HG03060 (cell line): ENCODE results near the gene MAN1A2.
"Not testable (repeated sequence)": the region's sequence is repeated elsewhere in the genome, so short reads cannot be mapped to it uniquely, and the experiment has no call there.

ENCODE experiments used
- ATAC-seq: cut with Tn5 transposase; IDR thresholded peaks from one replicate; pipeline ENCODE4 v1.9.1; 2021; ENCODE audit warnings: low read depth, moderate number of reproducible peaks; ENCODE audit not compliant: unreplicated experiment

MAN1A2 gene

DNA sequence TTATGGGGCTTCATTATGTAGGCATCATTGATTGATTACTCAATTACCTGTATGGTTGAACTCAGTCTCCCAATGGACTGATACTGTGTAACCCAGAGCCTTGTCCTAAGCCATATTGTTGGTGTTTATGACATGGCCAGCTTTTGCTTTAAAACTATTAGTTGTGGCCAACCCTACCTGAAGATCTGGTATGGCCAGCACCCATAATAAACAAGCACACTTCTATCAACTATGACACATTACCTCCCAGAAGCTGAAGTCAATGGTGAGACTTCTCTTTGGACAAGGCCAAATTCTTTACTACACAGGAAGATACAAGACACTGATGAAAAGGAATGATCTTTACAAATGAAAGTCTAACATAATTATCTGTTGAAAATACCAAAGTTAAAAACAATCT, 28.8 kb downstream of the MAN1A2 start:
- ATAC-seq, result no peak

DNA sequence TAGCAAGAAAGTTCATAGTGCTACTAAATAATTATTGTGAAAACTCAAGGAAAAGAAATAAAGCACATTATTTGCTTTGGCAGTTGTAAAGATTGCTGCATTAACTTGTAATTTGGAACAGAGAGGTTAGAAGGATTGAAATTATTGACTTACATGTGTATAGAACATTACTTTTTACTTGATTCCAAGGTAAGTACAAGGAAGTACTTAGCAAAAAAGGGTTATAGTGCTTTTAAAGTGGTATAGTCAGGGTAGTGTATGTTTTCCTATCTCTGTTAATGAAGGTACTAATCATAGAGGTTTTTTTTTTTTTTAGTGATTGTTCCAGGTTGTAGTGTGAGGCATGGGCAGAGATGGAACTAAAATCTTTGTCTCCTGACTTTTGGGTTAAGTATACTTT, 29.4 kb downstream of the MAN1A2 start:
- ATAC-seq, result no peak

DNA sequence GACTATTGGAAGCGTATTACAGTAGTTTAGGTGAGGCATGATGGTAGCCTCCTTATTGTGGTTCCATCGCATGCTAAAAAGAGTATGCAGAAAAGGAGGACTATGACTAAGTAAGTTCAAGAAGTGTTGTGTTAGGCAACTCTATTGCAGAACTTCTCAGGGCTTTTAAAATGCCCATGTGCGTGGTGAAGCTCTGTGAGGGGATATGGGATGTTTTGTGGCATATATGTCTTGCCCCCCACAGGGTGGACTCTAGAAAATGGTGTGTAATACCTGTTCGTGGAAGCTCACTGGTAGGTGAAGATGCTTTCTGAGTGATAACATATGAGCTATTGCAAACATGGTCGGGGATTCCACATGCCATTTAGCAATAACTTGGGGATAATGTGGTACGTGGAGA, 31.7 kb downstream of the MAN1A2 start:
- ATAC-seq, result no peak

DNA sequence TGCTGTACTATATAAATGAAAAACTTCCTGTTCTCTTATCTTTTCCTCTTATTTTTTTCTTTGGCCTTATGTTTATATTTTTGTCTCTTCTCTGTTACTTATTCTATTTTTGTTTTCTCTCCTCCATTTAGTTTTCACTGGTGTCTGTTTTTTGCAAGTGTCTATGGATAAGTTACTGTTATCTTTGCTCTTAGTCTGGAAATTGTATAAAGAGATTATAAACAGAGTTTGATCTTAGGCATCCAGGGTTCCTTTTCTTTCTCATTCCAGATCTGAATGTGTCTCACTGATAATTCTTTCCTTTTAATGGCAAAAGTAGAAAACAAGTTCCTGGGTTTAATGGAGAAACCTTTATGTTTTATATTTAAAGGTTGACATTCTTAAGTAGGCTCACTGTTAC, 34.5 kb downstream of the MAN1A2 start:
- no peak for ATAC-seq

DNA sequence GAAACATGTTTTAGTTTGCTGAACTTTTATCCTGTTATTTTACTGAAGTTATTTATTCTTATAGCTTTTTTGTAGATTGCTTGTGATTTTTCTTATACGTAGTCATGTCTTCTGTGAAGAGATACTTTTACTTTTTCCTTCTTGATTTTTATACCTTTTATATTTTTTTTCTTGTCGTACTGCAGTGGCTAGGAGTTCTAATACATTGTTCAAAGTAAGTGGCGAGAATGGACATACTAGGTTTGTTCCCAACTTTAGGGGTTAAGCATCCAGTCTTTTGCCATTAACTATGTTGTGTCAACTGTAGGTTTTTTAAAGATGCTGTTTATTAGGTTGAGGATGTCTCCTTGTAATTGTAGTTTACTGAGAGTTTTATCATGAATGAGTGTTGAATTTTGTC, 36.3 kb downstream of the MAN1A2 start:
- no peak for ATAC-seq

DNA sequence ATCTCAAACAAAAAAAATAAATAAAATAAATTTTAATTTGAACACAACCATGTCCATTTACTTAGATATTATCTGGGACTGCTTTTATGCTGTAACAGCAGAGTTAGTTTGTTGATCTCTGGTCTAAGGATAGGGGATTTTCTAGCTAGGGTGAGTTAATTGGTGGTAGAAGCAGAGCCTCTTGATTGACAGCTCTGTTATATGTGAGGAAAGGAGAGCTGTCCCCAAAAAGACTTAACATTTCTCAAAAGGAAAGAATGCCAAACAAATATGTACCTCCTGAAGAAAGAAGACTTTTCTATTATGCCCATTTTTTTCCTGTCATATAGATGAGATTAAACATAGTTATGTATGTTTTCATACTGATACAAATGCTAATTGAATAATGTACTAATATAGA, 37.8 kb downstream of the MAN1A2 start:
- ATAC-seq, result no peak

DNA sequence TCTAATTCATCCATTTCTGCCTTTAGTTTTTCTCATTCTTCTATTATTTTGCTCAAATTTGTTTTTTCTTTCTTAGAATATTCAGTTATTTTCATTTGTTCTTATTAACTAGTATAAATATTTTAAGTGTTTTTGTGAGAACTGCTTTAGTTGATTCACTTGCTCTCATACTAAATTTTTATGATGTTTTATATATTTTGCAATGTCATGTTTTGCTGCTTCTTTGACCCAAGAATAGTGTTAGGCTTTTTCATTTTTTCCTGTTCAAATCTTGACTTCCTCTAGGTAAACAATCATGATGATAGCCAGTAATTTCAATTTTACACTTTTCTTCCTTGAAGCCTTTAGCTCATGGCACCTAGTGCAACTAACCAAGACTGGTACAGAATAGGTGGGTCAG, 45.2 kb downstream of the MAN1A2 start:
- ATAC-seq, result no peak

DNA sequence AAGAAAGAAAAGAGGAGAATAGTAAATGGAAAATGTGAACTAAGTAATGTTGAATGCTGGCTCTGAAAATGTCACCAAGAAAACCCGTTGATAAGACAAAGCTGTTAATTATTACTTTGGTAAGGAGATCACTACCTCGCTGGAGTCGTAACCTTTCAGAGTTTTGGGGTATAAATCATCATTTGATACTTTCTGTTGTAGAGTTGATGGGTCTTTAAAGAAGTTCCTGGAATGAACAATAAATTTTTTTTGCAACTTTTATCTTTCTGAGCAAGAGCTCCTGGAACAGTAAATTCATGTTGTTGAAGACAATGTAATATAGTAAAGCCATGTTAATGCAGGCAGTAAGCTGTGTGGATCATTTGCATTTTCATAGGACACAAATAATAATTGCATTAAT, 46.2 kb downstream of the MAN1A2 start:
- ATAC-seq, result no peak

DNA sequence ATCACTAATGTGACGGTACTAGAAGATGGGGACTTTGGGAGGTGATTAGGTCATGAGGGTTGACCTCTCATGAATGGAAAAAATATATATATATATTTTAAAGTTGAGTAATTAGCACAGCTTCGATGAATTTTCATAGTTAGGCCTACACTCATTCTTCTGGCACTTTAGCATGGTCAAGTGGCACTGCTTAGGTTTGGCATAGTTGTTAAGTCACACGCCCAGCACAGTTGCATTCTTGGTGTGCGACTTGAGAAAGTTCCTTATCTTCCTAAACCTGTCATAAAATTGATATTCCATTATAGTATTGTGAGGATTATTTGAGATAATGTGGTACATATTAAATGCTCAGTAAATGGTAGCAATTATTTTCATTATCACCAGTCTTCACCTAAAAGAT, 47.7 kb downstream of the MAN1A2 start:
- no peak for ATAC-seq

DNA sequence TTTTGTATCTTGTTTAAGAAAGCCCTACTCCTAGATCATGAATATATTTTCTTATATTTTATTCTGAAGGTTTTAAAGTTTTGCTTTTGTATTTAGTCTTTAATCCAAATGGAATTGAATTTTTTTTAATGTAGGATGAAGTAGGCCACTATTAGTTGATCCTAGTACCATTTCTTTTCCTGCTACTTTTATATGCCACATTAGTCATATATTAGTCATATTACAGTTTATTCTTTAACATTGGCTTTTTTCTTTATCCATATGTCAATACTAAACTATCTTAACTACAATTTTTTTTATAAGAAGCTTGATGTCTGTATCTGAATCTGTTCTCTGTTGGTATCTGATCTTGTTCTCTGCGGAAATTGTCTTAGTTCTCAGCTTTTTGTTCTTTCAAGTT, 48.8 kb downstream of the MAN1A2 start:
- ATAC-seq, result no peak

DNA sequence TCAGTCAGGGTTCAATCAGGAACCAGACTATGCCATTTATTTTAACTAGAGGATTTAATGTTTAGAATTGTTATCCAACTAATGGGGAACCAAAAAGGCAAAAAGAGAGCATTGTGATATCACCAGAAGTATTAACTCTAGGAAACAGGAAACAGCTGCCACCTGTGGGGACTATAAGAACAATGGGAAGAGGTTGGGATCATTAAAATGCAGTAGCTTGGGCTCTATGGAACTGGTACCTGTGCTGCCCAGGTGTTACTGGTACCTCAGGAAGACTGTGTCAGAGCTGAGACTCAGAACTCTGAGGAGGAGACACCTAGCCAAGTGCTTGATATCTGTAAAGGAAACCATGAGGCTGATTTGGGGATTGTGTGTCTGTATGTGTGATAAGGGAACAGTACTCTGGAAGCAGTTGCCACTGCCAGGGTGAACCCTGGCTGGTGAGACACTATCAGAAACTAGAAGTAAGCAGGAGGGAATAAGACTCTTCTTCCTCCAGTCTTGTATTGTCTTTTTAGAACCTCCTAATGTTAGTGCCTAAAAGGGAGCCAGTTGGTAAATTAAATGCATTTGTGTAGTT, 49.4 kb downstream of the MAN1A2 start:
- no peak for ATAC-seq

DNA sequence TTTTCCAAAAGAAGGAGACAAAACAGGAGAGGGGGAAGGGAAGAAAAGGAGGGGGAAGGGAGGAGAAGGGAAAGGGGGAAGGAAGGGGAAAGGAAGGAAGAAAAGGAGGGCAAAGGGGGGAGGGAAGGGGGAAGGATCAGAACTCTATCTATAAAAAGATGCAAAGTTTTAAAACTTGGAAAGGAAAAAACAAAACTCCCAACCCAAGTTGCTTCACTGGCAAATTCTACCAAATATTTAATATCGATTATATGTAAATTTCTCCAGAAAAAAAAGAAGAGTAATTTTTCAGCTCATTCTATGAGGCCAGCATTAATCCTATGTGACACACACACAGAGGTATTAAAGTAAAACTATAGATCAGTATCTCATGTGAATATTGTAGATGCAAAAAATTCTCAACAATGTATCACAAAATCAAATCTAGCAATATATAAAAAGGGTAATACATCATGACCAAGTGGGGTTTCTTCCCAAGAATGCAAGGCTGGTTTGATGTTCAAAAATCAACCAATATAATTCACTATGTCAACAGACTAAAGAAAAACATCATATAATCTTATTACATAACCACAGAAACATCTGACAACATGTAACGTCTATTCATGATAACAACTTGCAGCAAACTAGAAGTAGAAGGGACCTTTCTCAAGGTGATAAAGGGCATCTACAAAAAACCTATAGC, 57.9 kb downstream of the MAN1A2 start:
- ATAC-seq, result no peak

DNA sequence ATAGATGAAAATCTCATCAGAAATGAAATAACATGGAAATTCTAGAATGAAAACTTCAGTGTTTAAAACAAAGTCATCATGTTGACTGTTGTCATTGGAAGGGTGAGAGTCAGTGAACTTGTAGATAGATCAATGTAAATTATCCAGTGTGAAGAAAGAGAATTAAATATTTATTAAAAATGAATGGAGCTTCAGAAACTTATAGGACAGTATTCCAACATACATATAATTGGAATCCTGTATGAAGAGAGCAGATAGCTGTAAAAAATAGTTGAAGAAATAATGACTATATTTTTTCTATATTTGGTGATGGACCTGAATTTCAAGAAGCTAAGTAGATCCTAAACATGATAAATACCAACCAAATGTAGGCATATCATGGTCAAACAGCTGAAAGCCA, 60.0 kb downstream of the MAN1A2 start:
- ATAC-seq, result no peak

DNA sequence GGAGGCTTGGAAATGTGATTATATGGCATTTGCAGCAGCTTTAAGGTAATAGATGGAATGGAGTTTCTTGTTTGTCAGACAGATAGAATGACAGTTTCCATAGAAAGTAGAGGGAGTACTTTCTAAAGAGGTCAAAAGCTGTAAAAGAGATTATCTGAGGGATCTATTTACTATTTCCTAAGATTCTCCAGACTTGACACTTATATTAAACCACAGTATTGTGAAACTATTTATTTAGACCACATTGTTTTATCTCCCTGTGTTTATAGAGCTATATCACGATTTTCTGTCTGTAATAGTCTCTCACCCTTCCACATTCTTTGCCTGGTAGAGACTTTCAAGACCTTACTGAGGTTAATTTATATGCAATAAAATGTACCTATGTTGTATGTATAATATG, 66.7 kb downstream of the MAN1A2 start:
- ATAC-seq, result no peak

DNA sequence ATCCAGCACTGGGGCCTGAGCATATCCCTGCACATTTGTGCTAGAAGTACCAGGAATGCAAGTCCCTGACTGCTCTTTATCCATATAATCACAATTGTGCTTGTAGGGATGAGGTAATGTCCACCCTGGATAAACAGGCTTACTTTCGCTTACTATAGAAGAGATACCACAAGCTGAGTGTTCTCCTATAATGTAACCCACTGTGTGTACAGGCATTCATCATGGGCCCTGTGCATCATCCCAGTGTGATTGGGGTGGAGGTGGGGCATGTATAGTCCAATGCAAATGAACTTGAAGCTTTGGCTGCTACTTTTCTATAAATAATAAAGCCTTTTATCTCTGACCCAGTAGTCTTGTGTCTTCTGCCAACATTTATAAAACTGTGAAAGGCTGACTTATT, 69.3 kb downstream of the MAN1A2 start:
- no peak for ATAC-seq

DNA sequence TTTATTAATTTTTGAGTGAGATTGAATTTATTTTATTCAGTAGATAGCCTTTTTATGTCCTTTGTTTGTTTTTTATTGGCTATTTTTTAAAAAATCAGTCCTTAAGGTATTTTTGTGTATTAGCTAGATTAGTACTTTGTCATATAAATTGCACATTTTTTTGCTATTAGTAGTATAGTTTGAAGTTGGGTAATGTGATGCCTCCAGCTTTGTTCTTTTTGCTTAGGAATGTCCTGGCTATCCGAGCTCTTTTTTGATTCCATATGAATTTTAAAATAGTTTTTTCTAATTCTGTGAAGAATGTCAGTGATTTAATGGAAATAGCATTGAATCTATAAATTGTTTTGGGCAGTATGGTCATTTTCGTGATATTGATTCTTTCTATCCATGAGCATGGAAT, 80.4 kb downstream of the MAN1A2 start:
- ATAC-seq, result no peak

DNA sequence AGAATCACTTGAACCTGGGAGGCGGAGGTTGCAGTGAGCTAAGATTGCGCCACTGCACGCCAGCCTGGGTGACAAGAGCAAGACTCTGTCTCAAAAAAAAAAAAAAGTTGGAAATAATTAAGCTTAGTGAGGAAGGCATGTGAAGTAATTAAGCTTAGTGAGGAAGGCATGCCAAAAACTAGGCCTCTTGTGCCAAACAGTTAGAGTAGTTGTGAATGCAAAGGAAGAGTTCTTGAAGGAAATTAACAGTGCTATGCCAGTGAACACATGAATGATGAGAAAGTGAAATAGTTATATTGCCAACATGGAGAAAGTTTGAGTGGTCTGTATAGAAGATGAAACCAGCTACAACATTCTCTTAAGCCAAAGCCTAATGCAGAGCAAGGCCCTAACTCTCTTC, 85.0 kb downstream of the MAN1A2 start:
- ATAC-seq, result no peak

DNA sequence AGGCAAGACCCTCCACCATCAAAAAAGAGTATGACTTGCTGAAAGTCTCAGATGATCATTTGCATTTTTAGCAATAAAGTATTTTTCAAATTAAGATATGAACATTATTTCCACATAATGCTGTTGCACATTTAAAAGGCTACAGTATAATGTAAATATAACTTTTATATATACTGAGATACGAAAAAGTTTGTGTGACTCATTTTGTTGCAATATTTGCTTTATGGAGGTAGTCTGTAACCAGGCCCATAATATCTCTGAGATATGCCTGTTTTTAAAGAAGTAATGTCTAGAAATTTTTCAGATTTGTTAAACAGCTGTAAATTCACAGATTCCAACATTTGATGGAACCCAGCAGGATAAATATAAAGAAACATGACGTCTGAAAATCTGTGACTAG, 86.7 kb downstream of the MAN1A2 start:
- ATAC-seq, result no peak

DNA sequence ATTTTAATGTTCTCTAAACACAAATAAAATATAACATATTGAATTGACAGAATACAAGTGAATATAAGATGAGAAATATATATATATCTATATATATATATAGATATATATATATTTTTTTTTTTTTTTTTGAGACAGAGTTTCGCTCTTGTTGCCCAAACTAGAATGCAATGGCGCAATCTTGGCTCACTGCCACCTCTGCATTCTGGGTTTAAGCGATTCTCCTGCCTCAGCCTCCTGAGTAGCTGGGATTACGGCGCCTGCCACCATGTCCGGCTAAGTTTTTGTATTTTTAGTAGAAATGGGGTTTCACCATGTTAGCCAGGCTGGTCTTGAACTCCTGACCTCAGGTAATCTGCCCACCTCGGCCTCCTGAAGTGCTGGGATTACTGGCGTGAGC, 91.2 kb downstream of the MAN1A2 start:
- ATAC-seq, result not testable (repeated sequence)

DNA sequence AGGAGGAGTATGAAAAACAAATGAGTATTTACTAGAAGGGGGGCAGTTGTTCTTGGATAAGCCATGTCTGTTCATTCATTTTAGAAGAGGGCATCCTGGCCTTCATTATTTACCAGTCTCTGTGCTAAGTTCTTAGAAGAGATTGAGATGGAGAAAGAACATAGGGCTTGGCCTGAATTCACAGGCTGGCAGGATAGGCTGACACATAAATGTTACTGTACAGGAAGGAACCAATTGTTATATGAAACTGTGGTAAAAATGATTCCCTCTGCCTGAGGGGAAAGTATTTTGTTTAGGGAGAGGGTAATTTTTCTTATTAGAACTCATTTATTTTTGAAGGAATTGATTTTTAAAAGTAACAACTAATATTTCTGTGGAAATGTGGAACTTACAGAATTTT, 99.5 kb downstream of the MAN1A2 start:
- ATAC-seq, result no peak

DNA sequence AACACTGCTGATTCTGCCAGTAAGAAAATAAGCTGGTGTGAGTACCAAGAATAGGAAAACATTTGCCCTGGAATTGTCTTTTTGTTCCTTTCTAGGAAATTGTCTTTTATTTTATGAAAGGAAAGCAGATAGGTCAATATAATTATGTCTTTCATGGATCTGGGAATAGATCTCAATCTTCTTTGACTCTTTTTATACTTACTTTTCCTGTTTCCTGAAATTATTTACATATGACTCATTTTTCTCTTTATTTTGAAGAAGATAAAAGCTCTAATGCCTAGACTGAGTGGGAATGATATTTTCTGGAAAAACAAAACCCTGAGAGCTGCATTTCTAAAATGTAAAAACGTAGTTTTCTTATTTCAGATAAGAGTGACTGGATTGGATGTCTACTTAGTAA, 100.1 kb downstream of the MAN1A2 start:
- no peak for ATAC-seq

DNA sequence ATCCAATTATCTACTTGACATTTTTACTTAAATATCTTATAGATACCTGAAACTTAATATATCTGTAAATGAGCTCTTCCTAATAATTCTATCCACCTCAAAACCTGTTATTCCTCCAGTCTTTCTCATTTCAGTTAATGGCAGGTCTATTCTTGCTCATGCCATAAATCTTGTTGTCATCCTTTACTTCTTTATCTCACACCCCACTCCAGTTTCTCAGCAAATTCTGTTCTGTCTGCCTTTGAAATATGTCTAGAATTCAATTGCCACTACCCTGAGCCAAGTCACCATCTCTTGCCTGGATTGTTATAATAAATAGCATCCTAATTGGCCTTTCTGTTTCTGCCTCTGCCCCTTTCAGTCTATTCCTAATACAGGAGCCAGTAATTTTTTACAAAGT, 105.8 kb downstream of the MAN1A2 start:
- ATAC-seq, result no peak

DNA sequence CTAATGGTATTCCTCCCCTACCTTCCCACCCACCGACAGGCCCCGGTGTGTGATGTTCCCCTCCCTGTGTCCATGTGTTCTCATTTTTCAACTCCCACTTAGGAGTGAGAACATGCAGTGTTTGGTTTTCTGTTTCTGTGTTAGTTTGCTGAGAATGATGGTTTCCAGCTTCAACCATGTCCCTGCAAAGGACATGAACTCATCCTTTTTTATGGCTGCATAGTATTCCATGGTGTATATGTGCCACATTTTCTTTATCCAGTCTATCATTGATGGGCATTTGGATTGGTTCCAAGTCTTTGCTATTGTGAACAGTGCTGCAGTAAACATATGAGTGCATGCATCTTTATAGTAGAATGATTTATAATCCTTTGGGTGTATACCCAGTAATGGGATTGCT, 108.2 kb downstream of the MAN1A2 start:
- not testable (repeated sequence) for ATAC-seq
